T-helper 1 cell treated with Interleukin-12 subunit alpha and Interleukin-12 subunit beta and Interleukin-4 antibody, amounts not matched to agents 30 ng/mL and 1 ng/mL, for 36 hours (primary cell): ENCODE results near the gene GPR137B. TPM values are rescaled to one million over a fixed set of nuclear protein-coding genes. Genes with fewer than 3 reads are reported as not detected.
"Not testable (repeated sequence)": the region's sequence is repeated elsewhere in the genome, so short reads cannot be mapped to it uniquely, and the experiment has no call there.

Source experiments
- intact Hi-C: fragments of 100-400 bp; cut with micrococcal nuclease; formaldehyde crosslinking; loops from one replicate; pipeline ENCODE4 v1.15.1; 2024
- total RNA-seq: library from RNA; stranded (reverse); gene quantifications from 2 replicates; pipeline ENCODE4 v1.2.3, GENCODE V29; 2022

The GPR137B gene
- total RNA-seq, 1 donor from 2014 or later: 6.7 TPM

GRCh38 chr1:236158719-236159118 lies 16.4 kb downstream of the GPR137B start:
- intact Hi-C loops: no loop called here

- intact Hi-C loops: no loop called here
These were observed 17.6 kb downstream of the GPR137B start for GRCh38 chr1:236159704-236160539.

- intact Hi-C loops: no loop called here
These were observed 18.3 kb downstream of the GPR137B start for GRCh38 chr1:236160540-236161127.

GRCh38 chr1:236161230-236161629 lies 18.9 kb downstream of the GPR137B start:
- intact Hi-C loops: no loop called here

GRCh38 chr1:236161755-236162154 lies 19.4 kb downstream of the GPR137B start:
- intact Hi-C loops: not testable (repeated sequence)

- intact Hi-C loops: no loop called here
These were observed 21.3 kb downstream of the GPR137B start for GRCh38 chr1:236163463-236164153.

GRCh38 chr1:236164273-236164672 lies 21.9 kb downstream of the GPR137B start:
- intact Hi-C loops: no loop called here

- intact Hi-C loops: no loop called here
These were observed 23.1 kb downstream of the GPR137B start for GRCh38 chr1:236165238-236165981.

GRCh38 chr1:236166041-236166440 lies 23.7 kb downstream of the GPR137B start:
- intact Hi-C loops: no loop called here

GRCh38 chr1:236167154-236167553 lies 24.8 kb downstream of the GPR137B start:
- intact Hi-C loops: no loop called here

GRCh38 chr1:236167578-236167977 lies 25.2 kb downstream of the GPR137B start:
- intact Hi-C loops: no loop called here

GRCh38 chr1:236168716-236169429 lies 26.5 kb downstream of the GPR137B start:
- intact Hi-C loops: loop anchor here (2.0 kb wide), 1 partner anchor 60 kb away; no protein-coding TSS in a partner anchor

- intact Hi-C loops: no loop called here
These were observed 29.8 kb downstream of the GPR137B start for GRCh38 chr1:236172041-236172579.

- intact Hi-C loops: no loop called here
These were observed 30.9 kb downstream of the GPR137B start for GRCh38 chr1:236173174-236173767.

GRCh38 chr1:236175642-236176336 lies 33.5 kb downstream of the GPR137B start:
- intact Hi-C loops: no loop called here

- intact Hi-C loops: no loop called here
These were observed 34.3 kb downstream of the GPR137B start for GRCh38 chr1:236176337-236177336.

- intact Hi-C loops: no loop called here
These were observed 37.3 kb downstream of the GPR137B start for GRCh38 chr1:236179634-236180033.

- intact Hi-C loops: no loop called here
These were observed 38.7 kb downstream of the GPR137B start for GRCh38 chr1:236181059-236181458.
